Osteoblast (primary cell): ENCODE data around the gene PDE4B. TPM values are rescaled to one million over a fixed set of nuclear protein-coding genes. Genes with fewer than 3 reads are reported as not detected.

Source experiments
- DNase-seq: peaks from one replicate; pipeline ENCODE4 v3.0.0; 2011; ENCODE audit warnings: low spot score, mixed read lengths; ENCODE audit not compliant: insufficient read length; ENCODE audit errors: missing footprints
- H2AFZ ChIP-seq: 2 replicates; pipeline ENCODE4 v1.6.0; 2011; ENCODE audit warnings: mild to moderate bottlenecking, low read length
- H3K27ac ChIP-seq: 2 replicates; pipeline ENCODE4 v1.5.1; 2011; ENCODE audit warnings: mild to moderate bottlenecking, low read depth, low read length, moderate library complexity
- H3K27me3 ChIP-seq: 2 replicates; pipeline ENCODE4 v1.6.0; 2012; ENCODE audit warnings: mild to moderate bottlenecking, control low read depth, inconsistent platforms, low read length, moderate library complexity; ENCODE audit not compliant: insufficient read depth
- H3K36me3 ChIP-seq: 2 replicates; pipeline ENCODE4 v1.5.1; 2011; ENCODE audit warnings: mild to moderate bottlenecking, low read length, control low read depth, moderate library complexity; ENCODE audit not compliant: insufficient read depth
- H3K4me1 ChIP-seq: 2 replicates; pipeline ENCODE4 v1.5.1; 2011; ENCODE audit warnings: mild to moderate bottlenecking, low read length, control low read depth, moderate library complexity; ENCODE audit not compliant: insufficient read depth
- H3K4me2 ChIP-seq: 2 replicates; pipeline ENCODE4 v1.6.0; 2011; ENCODE audit warnings: mild to moderate bottlenecking, low read length; ENCODE audit not compliant: insufficient read depth
- H3K4me3 ChIP-seq: fragments of 200-600 bp; sonication (generic); 3 replicates; pipeline ENCODE4 v1.5.1; 2012; ENCODE audit warnings: mild to moderate bottlenecking, low read length, inconsistent platforms; ENCODE audit not compliant: insufficient read depth
- H3K79me2 ChIP-seq: 2 replicates; pipeline ENCODE4 v1.6.0; 2012; ENCODE audit warnings: mild to moderate bottlenecking, low read length, control low read depth, inconsistent platforms; ENCODE audit not compliant: insufficient read depth
- H3K9me3 ChIP-seq: 2 replicates; pipeline ENCODE4 v1.5.1; 2011; ENCODE audit warnings: low read depth, low read length, control low read depth
- H4K20me1 ChIP-seq: 2 replicates; pipeline ENCODE4 v1.6.0; 2012; ENCODE audit warnings: mild to moderate bottlenecking, low read length, control low read depth; ENCODE audit not compliant: insufficient read depth
- CTCF ChIP-seq: IDR thresholded peaks from 2 replicates; pipeline ENCODE4 v1.5.1; 2011; ENCODE audit warnings: mild to moderate bottlenecking, low read depth, low read length, moderate library complexity; ENCODE audit errors: extremely low read depth
- total RNA-seq: library from RNA; depleted of rRNA; stranded (reverse); fragments of >200 nt; gene quantifications from 2 replicates; pipeline ENCODE4 v1.2.3, GENCODE V29; 2012

Gene PDE4B
- total RNA-seq, 1 donor, result 21.4 TPM

GRCh38 chr1:66217561-66217960, 424.9 kb downstream of the PDE4B start:
- DNase-seq, result no peak
- no peak for TF ChIP-seq CTCF
- no peaks in the 10 kb centered on the region for H3K27me3 ChIP-seq
- no peaks in the 10 kb centered on the region for H4K20me1 ChIP-seq
- H3K27ac ChIP-seq, result peak overlapping the region; percentile 31
- H2AFZ ChIP-seq, result no peak overlapping the region
- peak overlapping the region; percentile 0 for H3K4me2 ChIP-seq
- H3K9me3 ChIP-seq, result no peaks in the 10 kb centered on the region
- peaks cover 12% of the 10 kb centered on the region for H3K4me1 ChIP-seq
- no peak overlapping the region for H3K4me3 ChIP-seq
- no peaks in the 10 kb centered on the region for H3K79me2 ChIP-seq
- H3K36me3 ChIP-seq, result no peaks in the 10 kb centered on the region

DNA sequence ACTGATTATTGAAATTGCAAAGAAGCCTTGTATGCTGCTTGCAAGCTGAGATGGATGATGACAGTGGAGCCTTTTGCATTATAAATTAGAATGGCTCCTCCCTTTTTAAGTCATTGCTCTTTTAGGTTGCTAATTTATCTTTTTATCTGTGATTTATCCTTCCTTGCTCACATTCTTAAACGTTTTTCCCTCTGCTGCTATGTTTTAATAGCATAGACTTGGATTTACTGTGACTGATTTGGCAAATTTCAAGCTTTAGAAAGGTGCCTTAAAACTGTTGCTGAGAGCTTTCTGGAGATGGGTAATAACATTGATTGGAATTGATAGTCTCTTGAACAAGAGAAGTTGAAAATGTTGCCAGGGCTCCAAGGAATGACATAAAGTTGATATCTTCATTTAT, 427.8 kb downstream of the PDE4B start:
- Histone ChIP-seq H3K27me3 (no peaks in the 10 kb centered on the region), H2AFZ (no peak overlapping the region)
- TF ChIP-seq CTCF, result no peak

DNA sequence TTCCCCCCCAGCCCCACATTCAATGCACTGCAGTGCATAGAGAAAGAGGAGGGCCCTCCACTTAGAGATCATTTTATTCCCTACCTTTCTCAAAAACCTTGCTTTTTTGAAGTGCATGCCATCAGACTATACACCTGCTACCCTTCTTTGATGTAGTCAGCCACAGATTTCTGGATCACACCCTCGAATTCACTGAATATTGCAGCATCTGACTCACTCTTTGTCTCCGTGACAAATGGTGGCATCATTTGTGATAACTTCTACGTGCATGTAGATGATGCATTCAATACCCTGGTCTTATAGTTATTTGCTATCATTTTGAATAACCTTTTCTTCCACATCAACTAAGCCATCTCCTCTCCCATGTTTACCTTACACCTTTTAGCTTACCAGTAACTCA, 431.0 kb downstream of the PDE4B start:
- Histone ChIP-seq H3K4me3 (no peak overlapping the region), H2AFZ (no peak overlapping the region), H3K79me2 (no peaks in the 10 kb centered on the region), H3K4me2 (no peak overlapping the region), H3K9me3 (no peaks in the 10 kb centered on the region), H3K4me1 (no peaks in the 10 kb centered on the region), H3K27me3 (no peaks in the 10 kb centered on the region), H3K27ac (no peak overlapping the region), H3K36me3 (no peaks in the 10 kb centered on the region), H4K20me1 (no peaks in the 10 kb centered on the region)
- no peak for DNase-seq
- no peak for TF ChIP-seq CTCF

More for the DNA sequence above, 427.8 kb downstream of the PDE4B start:
- no peak for DNase-seq
- no peaks in the 10 kb centered on the region for H4K20me1 ChIP-seq
- H3K36me3 ChIP-seq, result no peaks in the 10 kb centered on the region
- no peak overlapping the region for H3K4me3 ChIP-seq
- H3K4me1 ChIP-seq, result peaks cover 12% of the 10 kb centered on the region
- H3K4me2 ChIP-seq, result no peak overlapping the region
- no peaks in the 10 kb centered on the region for H3K79me2 ChIP-seq
- H3K9me3 ChIP-seq, result no peaks in the 10 kb centered on the region
- H3K27ac ChIP-seq, result no peak overlapping the region

DNA sequence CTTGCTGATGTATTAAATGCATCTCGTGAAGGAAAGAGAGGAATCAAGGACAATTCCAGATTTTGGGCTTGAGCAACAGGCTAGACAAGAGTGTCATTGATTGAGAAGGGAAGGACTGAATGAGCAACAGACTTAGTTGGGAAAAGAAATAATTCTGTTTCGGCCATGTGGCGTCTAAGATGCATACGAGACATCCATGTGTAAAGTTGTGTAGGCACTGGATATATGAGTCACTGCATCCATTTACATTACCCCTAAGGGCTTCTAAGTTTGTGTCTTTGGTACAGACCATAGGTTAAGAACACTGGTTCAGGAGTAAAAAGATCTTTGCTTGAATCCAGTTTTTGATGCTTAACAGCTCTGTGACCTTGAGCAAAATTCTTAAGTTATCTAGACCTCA, 434.3 kb downstream of the PDE4B start:
- TF ChIP-seq CTCF, result no peak
- Histone ChIP-seq H3K4me1 (peaks cover 10% of the 10 kb centered on the region), H3K79me2 (no peaks in the 10 kb centered on the region), H3K9me3 (no peaks in the 10 kb centered on the region), H4K20me1 (no peaks in the 10 kb centered on the region), H3K4me3 (no peak overlapping the region), H3K36me3 (no peaks in the 10 kb centered on the region), H3K27me3 (no peaks in the 10 kb centered on the region), H2AFZ (no peak overlapping the region), H3K27ac (no peak overlapping the region), H3K4me2 (no peak overlapping the region)
- no peak for DNase-seq
